ENCODE results near the gene DDR2.
"Not testable (repeated sequence)": the region's sequence is repeated elsewhere in the genome, so short reads cannot be mapped to it uniquely, and the experiment has no call there.

Gene DDR2

GRCh38 chr1:162790303-162790984, 158.2 kb downstream of the DDR2 start, which contains the start of gene HSD17B7:
Gene HSD17B7, plus strand, starts transcription at chr1:162790702. Its CDS starts 99 bp downstream, at chr1:162790801.
- peak; percentile 87 for DNase-seq

- not testable (repeated sequence) for DNase-seq
Observed at GRCh38 chr1:162790985-162791357, 158.7 kb downstream of the DDR2 start.

GRCh38 chr1:162794284-162794683, 162.0 kb downstream of the DDR2 start:
- DNase-seq: not testable (repeated sequence)

GRCh38 chr1:162796617-162797279, 164.5 kb downstream of the DDR2 start:
- DNase-seq: not testable (repeated sequence)

GRCh38 chr1:162799995-162800830, 167.9 kb downstream of the DDR2 start:
- not testable (repeated sequence) for DNase-seq

- not testable (repeated sequence) for DNase-seq
Observed at GRCh38 chr1:162807503-162807902, 175.2 kb downstream of the DDR2 start.

- not testable (repeated sequence) for DNase-seq
Observed at GRCh38 chr1:162812357-162812756, 180.1 kb downstream of the DDR2 start.

GRCh38 chr1:162818136-162818535, 185.9 kb downstream of the DDR2 start:
- not testable (repeated sequence) for DNase-seq

- DNase-seq: not testable (repeated sequence)
Observed at GRCh38 chr1:162818666-162819065, 186.4 kb downstream of the DDR2 start.

GRCh38 chr1:162822391-162823200, 190.3 kb downstream of the DDR2 start:
- DNase-seq: no peak

GRCh38 chr1:162823231-162823630, 191.0 kb downstream of the DDR2 start:
- no peak for DNase-seq

GRCh38 chr1:162823771-162824525, 191.7 kb downstream of the DDR2 start:
- no peak for DNase-seq

- DNase-seq: no peak
Observed at GRCh38 chr1:162829268-162829667, 197.0 kb downstream of the DDR2 start.

- no peak for DNase-seq
Observed at GRCh38 chr1:162832470-162832869, 200.2 kb downstream of the DDR2 start.

- DNase-seq: no peak
Observed at GRCh38 chr1:162835157-162835899, 203.1 kb downstream of the DDR2 start.

Measured in CD4-positive, alpha-beta T cell treated with Interleukin-15 for 1 hour (primary cell).